HepG2 (cell line): ENCODE data around the gene ZNF180. TPM values are rescaled to one million over a fixed set of nuclear protein-coding genes. Genes with fewer than 3 reads are reported as not detected.
A peak's percentile ranks its signal among the peaks of the same experiment; 100 is the strongest.

ENCODE experiments used
- ARID2 ChIP-seq: sonication (generic); formaldehyde crosslinking; IDR thresholded peaks from 2 replicates; pipeline ENCODE4 v1.8.1; 2022; ENCODE audit warnings: mild to moderate bottlenecking, missing genetic modification reagents, borderline replicate concordance
- EHMT2 ChIP-seq: fragments of 200-600 bp; sonication (generic); IDR thresholded peaks from 2 replicates; pipeline ENCODE4 v1.7.0; 2017; ENCODE audit warnings: antibody characterized with exemption, low read depth, low read length, borderline replicate concordance
- ETV5 ChIP-seq: IDR thresholded peaks from 2 replicates; pipeline ENCODE4 v1.6.1; 2018; ENCODE audit warnings: missing biosample characterization, missing genetic modification reagents, inconsistent platforms, borderline replicate concordance
- GLI4 ChIP-seq: sonication (generic); formaldehyde crosslinking; IDR thresholded peaks from 2 replicates; pipeline ENCODE4 v1.5.1; 2020; ENCODE audit warnings: missing genetic modification reagents, mild to moderate bottlenecking, moderate library complexity, borderline replicate concordance
- HDAC1 ChIP-seq: sonication (generic); formaldehyde crosslinking; IDR thresholded peaks from 2 replicates; pipeline ENCODE4 v1.5.1; 2020; ENCODE audit warnings: mild to moderate bottlenecking, missing genetic modification reagents
- KDM1A ChIP-seq: IDR thresholded peaks from 2 replicates; pipeline ENCODE4 v1.6.1; 2016; ENCODE audit warnings: missing compliant biosample characterization
- KLF15 ChIP-seq: sonication (generic); formaldehyde crosslinking; IDR thresholded peaks from 2 replicates; pipeline ENCODE4 v1.8.1; 2023; ENCODE audit warnings: borderline replicate concordance, mild to moderate bottlenecking, inconsistent platforms, missing genetic modification reagents, mixed read lengths
- MZF1 ChIP-seq: sonication (generic); formaldehyde crosslinking; IDR thresholded peaks from 2 replicates; pipeline ENCODE4 v1.8.1; 2023; ENCODE audit warnings: mild to moderate bottlenecking, missing genetic modification reagents, borderline replicate concordance
- POLR2AphosphoS5 ChIP-seq: IDR thresholded peaks from 2 replicates; pipeline ENCODE4 v1.6.1; 2012; ENCODE audit warnings: low read depth, low read length
- PRMT3 ChIP-seq: sonication (generic); formaldehyde crosslinking; IDR thresholded peaks from 2 replicates; pipeline ENCODE4 v1.8.1; 2022; ENCODE audit warnings: low read depth, mild to moderate bottlenecking, moderate library complexity, missing genetic modification reagents, borderline replicate concordance
- RELA ChIP-seq: sonication (generic); formaldehyde crosslinking; IDR thresholded peaks from 2 replicates; pipeline ENCODE4 v1.4.0; 2020; ENCODE audit warnings: missing genetic modification reagents
- ZNF124 ChIP-seq: sonication (generic); formaldehyde crosslinking; IDR thresholded peaks from 2 replicates; pipeline ENCODE4 v1.4.0; 2020; ENCODE audit warnings: missing genetic modification reagents
- ZNF850 ChIP-seq: sonication (generic); formaldehyde crosslinking; conservative IDR thresholded peaks from 2 replicates; pipeline ENCODE4 v1.9.0; 2021; ENCODE audit warnings: mild to moderate bottlenecking, missing genetic modification reagents
- ZSCAN22 ChIP-seq: sonication (generic); formaldehyde crosslinking; IDR thresholded peaks from 2 replicates; pipeline ENCODE4 v1.4.0; 2020; ENCODE audit warnings: mild to moderate bottlenecking, missing genetic modification reagents
- polyA plus RNA-seq, 8 experiments: library from polyadenylated mRNA; depleted of rRNA in 3 of 8; stranded (reverse) in 7 of 8; unstranded in 1 of 8; fragments of >200 nt; fragmentation: Illumina TruSeq in 4 of 8; extraction: Trizol in 4 of 8; gene quantifications; 2 replicates each; pipeline versions ENCODE4 v1.2.1 to v1.2.3, GENCODE V29; 2011 to 2016; ENCODE audit warnings: low read depth in 4 of 8, missing spikeins in 1 of 8, mixed read lengths in 1 of 8; ENCODE audit not compliant: insufficient read depth in 1 of 8
- total RNA-seq, 5 experiments: library from RNA; depleted of rRNA; stranded (reverse); fragments of >200 nt; fragmentation: Illumina TruSeq; extraction: Trizol; gene quantifications; 2 replicates each; pipeline ENCODE4 v1.2.3, GENCODE V29; 2016; ENCODE audit warnings: low read depth in 1 of 5
- TF ChIP-seq, protein P1 (sequence below): sonication (generic); formaldehyde crosslinking; IDR thresholded peaks from 2 replicates; pipeline ENCODE4 v1.4.0; 2020; ENCODE audit warnings: mild to moderate bottlenecking, missing genetic modification reagents
- TF ChIP-seq, protein P2 (sequence below): sonication (generic); formaldehyde crosslinking; IDR thresholded peaks from 2 replicates; pipeline ENCODE4 v1.9.0; 2021; ENCODE audit warnings: missing genetic modification reagents, mild to moderate bottlenecking, borderline replicate concordance
- TF ChIP-seq, protein P3 (sequence below): sonication (generic); formaldehyde crosslinking; IDR thresholded peaks from 2 replicates; pipeline ENCODE4 v1.5.0; 2020; ENCODE audit warnings: missing genetic modification reagents, mild to moderate bottlenecking, borderline replicate concordance
- TF ChIP-seq, protein P4 (sequence below): sonication (generic); formaldehyde crosslinking; IDR thresholded peaks from 2 replicates; pipeline ENCODE4 v1.4.0; 2020; ENCODE audit warnings: mild to moderate bottlenecking, low read depth, missing genetic modification reagents
- TF ChIP-seq, protein P5 (sequence below): IDR thresholded peaks from 2 replicates; pipeline ENCODE4 v1.6.1; 2016; ENCODE audit warnings: low read depth, borderline replicate concordance
- TF ChIP-seq, protein P6 (sequence below): sonication (generic); formaldehyde crosslinking; IDR thresholded peaks from 2 replicates; pipeline ENCODE4 v1.5.0; 2020; ENCODE audit warnings: mild to moderate bottlenecking, missing genetic modification reagents

ZNF180 gene
- total and polyA plus RNA-seq, 2 of the 13 experiments (the other 11 are each of a cell fraction or from before 2014, with no cell fraction given): 0.92 to 9.3 TPM

DNA sequence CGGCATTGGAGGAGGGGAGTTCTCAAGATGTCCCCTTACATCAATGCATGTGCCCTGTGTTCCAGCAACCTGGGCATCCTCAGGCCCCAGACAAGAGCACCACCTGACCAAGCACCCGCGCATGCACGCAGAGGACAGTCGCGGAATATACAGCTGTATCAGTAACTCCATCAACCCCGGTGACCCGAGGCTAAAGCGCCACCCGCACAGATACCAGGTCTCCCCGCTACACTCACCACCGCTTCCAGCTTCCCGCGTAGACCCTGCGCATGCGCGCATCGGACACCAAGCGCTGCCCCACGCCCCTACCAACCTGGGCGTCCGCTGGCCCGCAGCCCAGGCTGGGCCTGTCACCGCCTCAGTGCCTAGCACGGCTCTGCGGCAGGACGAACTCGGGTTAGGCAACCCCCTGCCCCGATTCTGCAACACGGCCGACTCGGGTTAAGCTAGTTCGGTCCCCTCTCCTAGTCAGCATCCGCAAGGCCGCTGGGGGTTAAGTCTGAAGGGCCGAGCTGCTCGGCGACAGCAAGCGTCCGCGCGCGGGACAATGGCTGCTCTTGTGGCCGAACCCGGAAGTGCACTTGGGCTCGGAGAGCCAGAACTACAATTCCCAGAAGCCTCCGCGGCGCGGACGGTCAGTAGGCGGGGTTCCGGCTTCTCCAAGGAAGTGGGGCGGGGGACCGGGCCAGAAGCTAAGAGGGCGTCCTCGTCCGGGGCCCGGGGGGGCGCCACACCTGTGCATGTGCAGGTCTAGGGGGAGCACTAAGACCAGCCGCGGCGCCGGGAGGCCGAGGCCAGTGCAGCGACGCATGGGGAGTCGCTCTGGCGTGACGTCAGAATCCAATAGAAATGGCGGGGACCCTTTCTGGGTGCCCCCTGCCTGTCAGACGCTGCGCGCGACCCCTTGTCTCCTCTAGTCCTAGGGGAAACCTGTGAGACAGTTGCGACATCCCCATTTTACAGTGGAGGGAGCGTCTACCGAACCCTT lies at the start of gene ZNF180 (continued):
- TF ChIP-seq, protein P1, sequence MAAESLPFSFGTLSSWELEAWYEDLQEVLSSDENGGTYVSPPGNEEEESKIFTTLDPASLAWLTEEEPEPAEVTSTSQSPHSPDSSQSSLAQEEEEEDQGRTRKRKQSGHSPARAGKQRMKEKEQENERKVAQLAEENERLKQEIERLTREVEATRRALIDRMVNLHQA (CRISPR knock-in tag): no peak
- TF ChIP-seq GLI4 (CRISPR knock-in tag) (peak; percentile 46; the same call in 1 of the 2 replicates), KLF15 (CRISPR knock-in tag) (peak; percentile 73; the same call in 1 of the 2 replicates), ETV5 (CRISPR knock-in tag) (peak; percentile 54; the same call in 1 of the 2 replicates), MZF1 (peak; percentile 75; the same call in 1 of the 2 replicates), EHMT2 (no peak), KDM1A (CRISPR knock-in tag) (no peak), PRMT3 (CRISPR knock-in tag) (no peak; the same call in 1 of the 2 replicates), RELA (peak; percentile 62; the same call in 1 of the 2 replicates), ZNF124 (CRISPR knock-in tag) (peak; percentile 95), POLR2AphosphoS5 (peak; percentile 80), HDAC1 (CRISPR knock-in tag) (peak; percentile 93), ARID2 (no peak), ZNF850 (CRISPR knock-in tag) (no peak), ZSCAN22 (CRISPR knock-in tag) (peak; percentile 57; the same call in 1 of the 2 replicates)
- TF ChIP-seq, protein P2, sequence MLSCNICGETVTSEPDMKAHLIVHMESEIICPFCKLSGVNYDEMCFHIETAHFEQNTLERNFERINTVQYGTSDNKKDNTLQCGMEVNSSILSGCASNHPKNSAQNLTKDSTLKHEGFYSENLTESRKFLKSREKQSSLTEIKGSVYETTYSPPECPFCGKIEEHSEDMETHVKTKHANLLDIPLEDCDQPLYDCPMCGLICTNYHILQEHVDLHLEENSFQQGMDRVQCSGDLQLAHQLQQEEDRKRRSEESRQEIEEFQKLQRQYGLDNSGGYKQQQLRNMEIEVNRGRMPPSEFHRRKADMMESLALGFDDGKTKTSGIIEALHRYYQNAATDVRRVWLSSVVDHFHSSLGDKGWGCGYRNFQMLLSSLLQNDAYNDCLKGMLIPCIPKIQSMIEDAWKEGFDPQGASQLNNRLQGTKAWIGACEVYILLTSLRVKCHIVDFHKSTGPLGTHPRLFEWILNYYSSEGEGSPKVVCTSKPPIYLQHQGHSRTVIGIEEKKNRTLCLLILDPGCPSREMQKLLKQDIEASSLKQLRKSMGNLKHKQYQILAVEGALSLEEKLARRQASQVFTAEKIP (CRISPR knock-in tag): no peak
- TF ChIP-seq, protein P3, sequence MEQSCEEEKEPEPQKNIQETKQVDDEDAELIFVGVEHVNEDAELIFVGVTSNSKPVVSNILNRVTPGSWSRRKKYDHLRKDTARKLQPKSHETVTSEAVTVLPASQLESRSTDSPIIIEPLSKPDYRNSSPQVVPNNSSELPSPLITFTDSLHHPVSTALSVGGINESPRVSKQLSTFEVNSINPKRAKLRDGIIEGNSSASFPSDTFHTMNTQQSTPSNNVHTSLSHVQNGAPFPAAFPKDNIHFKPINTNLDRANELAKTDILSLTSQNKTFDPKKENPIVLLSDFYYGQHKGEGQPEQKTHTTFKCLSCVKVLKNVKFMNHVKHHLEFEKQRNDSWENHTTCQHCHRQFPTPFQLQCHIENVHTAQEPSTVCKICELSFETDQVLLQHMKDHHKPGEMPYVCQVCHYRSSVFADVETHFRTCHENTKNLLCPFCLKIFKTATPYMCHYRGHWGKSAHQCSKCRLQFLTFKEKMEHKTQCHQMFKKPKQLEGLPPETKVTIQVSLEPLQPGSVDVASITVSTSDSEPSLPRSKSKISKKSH (CRISPR knock-in tag): peak; percentile 76; the same call in 1 of the 2 replicates
- TF ChIP-seq, protein P4, sequence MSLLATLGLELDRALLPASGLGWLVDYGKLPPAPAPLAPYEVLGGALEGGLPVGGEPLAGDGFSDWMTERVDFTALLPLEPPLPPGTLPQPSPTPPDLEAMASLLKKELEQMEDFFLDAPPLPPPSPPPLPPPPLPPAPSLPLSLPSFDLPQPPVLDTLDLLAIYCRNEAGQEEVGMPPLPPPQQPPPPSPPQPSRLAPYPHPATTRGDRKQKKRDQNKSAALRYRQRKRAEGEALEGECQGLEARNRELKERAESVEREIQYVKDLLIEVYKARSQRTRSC (CRISPR knock-in tag): peak; percentile 22; the same call in 1 of the 2 replicates
- TF ChIP-seq, protein P5, sequence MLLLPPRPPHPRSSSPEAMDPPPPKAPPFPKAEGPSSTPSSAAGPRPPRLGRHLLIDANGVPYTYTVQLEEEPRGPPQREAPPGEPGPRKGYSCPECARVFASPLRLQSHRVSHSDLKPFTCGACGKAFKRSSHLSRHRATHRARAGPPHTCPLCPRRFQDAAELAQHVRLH: peak; percentile 85; the same call in 1 of the 2 replicates
- TF ChIP-seq, protein P6, sequence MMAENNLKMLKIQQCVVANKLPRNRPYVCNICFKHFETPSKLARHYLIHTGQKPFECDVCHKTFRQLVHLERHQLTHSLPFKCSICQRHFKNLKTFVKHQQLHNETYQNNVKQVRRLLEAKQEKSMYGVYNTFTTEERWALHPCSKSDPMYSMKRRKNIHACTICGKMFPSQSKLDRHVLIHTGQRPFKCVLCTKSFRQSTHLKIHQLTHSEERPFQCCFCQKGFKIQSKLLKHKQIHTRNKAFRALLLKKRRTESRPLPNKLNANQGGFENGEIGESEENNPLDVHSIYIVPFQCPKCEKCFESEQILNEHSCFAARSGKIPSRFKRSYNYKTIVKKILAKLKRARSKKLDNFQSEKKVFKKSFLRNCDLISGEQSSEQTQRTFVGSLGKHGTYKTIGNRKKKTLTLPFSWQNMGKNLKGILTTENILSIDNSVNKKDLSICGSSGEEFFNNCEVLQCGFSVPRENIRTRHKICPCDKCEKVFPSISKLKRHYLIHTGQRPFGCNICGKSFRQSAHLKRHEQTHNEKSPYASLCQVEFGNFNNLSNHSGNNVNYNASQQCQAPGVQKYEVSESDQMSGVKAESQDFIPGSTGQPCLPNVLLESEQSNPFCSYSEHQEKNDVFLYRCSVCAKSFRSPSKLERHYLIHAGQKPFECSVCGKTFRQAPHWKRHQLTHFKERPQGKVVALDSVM (CRISPR knock-in tag): no peak
